Spleen (tissue), 7 donors: ENCODE measurements around the gene ARHGEF40.

Experiments
- POLR2A ChIP-seq, 3 donors: fragments of 450-650 bp; IDR thresholded peaks; one replicate each; pipeline ENCODE4 v1.5.1; 2017; ENCODE audit warnings: antibody characterized with exemption in 3 of 3, mild to moderate bottlenecking in 1 of 3
- TF ChIP-seq, protein P1 (sequence below), 11 experiments: fragments of 200-600 bp in 7 of 11; fragments of 450-650 bp in 4 of 11; sonication (generic) in 4 of 11; IDR thresholded peaks in 8 of 11; conservative IDR thresholded peaks in 3 of 11; 1 replicate in 7 of 11; 2 replicates in 4 of 11; pipeline versions ENCODE4 v1.4.0 to v1.8.0; 2016 to 2021; ENCODE audit warnings: antibody characterized with exemption in 11 of 11, inconsistent platforms in 4 of 11, mild to moderate bottlenecking in 1 of 11
- donor health status: DM: no; HTN: no; CAD: no; lungs with moderate emphysema.
- donor health status: DM: no; HTN: no; CAD: no.
- donor health status: DM: no; HTN: no; CAD: no.

DNA sequence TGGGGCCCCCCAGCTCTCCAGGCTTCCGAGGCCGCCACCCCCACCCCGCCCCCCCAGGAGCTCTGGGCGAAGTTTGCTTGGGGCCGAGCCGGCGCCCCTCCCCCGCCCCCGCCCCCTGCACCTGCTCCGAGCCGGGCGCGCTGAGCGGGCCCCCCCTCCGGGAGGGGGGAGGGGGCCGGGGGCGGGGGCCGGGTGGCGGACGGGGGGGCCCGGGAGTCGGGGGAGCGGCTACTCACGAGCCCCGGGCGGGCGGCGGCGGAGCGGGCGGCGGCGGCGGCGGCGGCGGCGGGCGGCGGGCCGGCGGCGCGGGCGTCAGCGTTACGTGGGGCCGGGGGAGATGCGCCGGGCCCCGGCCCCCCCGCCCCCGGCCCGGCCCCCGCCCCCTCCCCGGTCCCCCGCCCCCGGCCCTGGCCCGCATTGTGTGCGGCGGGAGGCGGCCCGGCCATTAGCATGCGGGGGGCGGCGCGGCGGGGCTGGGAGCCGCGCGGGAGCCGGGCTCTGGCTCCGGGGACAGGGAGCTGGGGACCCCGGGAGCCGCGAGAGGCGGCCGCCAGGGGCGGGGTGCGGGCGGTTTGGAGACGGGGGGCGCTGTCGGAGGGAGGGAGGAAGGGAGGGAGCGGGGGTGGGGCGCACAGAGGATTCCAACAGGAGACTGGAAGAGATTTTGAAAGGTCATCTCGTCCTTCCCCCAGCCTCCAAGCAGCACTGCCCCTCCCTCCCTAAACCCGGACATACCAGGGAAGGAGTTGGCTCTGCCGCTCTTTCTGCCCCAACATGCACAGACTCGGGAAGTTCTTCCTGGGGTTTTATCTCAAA lies 28.2 kb downstream of the ARHGEF40 start, which contains the start of gene ZNF219:
- TF ChIP-seq POLR2A (IDR thresholded peaks at IDR 0.05): no peak
- TF ChIP-seq, protein P1, sequence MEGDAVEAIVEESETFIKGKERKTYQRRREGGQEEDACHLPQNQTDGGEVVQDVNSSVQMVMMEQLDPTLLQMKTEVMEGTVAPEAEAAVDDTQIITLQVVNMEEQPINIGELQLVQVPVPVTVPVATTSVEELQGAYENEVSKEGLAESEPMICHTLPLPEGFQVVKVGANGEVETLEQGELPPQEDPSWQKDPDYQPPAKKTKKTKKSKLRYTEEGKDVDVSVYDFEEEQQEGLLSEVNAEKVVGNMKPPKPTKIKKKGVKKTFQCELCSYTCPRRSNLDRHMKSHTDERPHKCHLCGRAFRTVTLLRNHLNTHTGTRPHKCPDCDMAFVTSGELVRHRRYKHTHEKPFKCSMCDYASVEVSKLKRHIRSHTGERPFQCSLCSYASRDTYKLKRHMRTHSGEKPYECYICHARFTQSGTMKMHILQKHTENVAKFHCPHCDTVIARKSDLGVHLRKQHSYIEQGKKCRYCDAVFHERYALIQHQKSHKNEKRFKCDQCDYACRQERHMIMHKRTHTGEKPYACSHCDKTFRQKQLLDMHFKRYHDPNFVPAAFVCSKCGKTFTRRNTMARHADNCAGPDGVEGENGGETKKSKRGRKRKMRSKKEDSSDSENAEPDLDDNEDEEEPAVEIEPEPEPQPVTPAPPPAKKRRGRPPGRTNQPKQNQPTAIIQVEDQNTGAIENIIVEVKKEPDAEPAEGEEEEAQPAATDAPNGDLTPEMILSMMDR (IDR thresholded peaks at IDR 0.05 in 8 of 11, conservative IDR thresholded peaks at IDR 0.05 in 3 of 11): peak in 2 of 11 experiments; percentile 8 to 11
